H1 (cell line): ENCODE results near the gene ODC1. TPM values are rescaled to one million over a fixed set of nuclear protein-coding genes. Genes with fewer than 3 reads are reported as not detected.

Experiments
- CTCF ChIA-PET: fragments of 300-600 bp; sonication (Branson Sonifier 250); formaldehyde crosslinking; loops from one replicate; lab custom pipeline; 2021; ENCODE audit not compliant: partially characterized antibody; lab: Charles Lee
- POLR2A ChIA-PET: fragments of 300-600 bp; sonication (Branson Sonifier 250); formaldehyde crosslinking; loops from one replicate; lab custom pipeline; 2021; ENCODE audit warnings: inconsistent platforms; ENCODE audit not compliant: partially characterized antibody; lab: Charles Lee
- DNase-seq, 2 experiments: peaks; one replicate each; pipeline versions ENCODE4 v3.0.0 to v3.0.0-alpha.2; 2010 to 2022; ENCODE audit warnings: low spot score in 2 of 2, low read depth in 1 of 2, mixed read lengths in 1 of 2
- FAIRE-seq: peaks from 2 replicates; lab custom pipeline; 2011; peaks lifted over from hg19 to GRCh38; lab: Jason Lieb, UNC
- H2AFZ ChIP-seq: 2 replicates; pipeline ENCODE4 v1.8.1; 2012; ENCODE audit warnings: low read length, inconsistent platforms
- H2AK5ac ChIP-seq: 2 replicates; pipeline ENCODE4 v1.6.1; 2013; ENCODE audit warnings: low read depth, low read length
- H2BK120ac ChIP-seq: replicated peaks from 2 replicates; pipeline ENCODE3; 2013; ENCODE audit warnings: low read depth, low read length, inconsistent platforms
- H2BK12ac ChIP-seq: 2 replicates; pipeline ENCODE4 v1.6.1; 2013; ENCODE audit warnings: low read depth, low read length
- H2BK15ac ChIP-seq: 2 replicates; pipeline ENCODE4 v1.6.1; 2013; ENCODE audit warnings: low read length
- H2BK20ac ChIP-seq: 2 replicates; pipeline ENCODE4 v1.6.1; 2013; ENCODE audit warnings: low read length
- H2BK5ac ChIP-seq: 2 replicates; pipeline ENCODE4 v1.6.1; 2013; ENCODE audit warnings: low read depth, low read length
- H3K14ac ChIP-seq: 2 replicates; pipeline ENCODE4 v1.6.1; 2013; ENCODE audit warnings: inconsistent platforms; ENCODE audit not compliant: insufficient read length
- H3K18ac ChIP-seq: 2 replicates; pipeline ENCODE4 v1.6.1; 2013; ENCODE audit warnings: low read length; ENCODE audit errors: extremely low read depth
- H3K23ac ChIP-seq: 2 replicates; pipeline ENCODE4 v1.6.1; 2013; ENCODE audit warnings: inconsistent platforms; ENCODE audit not compliant: insufficient read length
- H3K23me2 ChIP-seq: 2 replicates; pipeline ENCODE4 v1.6.1; 2013; ENCODE audit warnings: low read depth, low read length
- H3K27ac ChIP-seq: 2 replicates; pipeline ENCODE4 v1.6.1; 2011; ENCODE audit warnings: low read depth, low read length, inconsistent platforms
- H3K27me3 ChIP-seq, 4 experiments: replicated peaks in 1 of 4; 1 replicate in 1 of 4; 2 replicates in 3 of 4; pipeline versions ENCODE4 v1.6.1 to v1.8.1; 2011 to 2013; ENCODE audit warnings: low read length in 3 of 4, mild to moderate bottlenecking in 3 of 4, inconsistent platforms in 2 of 4, mixed read lengths in 2 of 4, moderate library complexity in 1 of 4; ENCODE audit not compliant: control insufficient read depth in 3 of 4, insufficient read depth in 3 of 4; ENCODE audit errors: extremely low read depth in 1 of 4
- H3K36me3 ChIP-seq, 4 experiments: 2 replicates each; pipeline versions ENCODE4 v1.6.1 to v1.8.1; 2011 to 2013; ENCODE audit warnings: mild to moderate bottlenecking in 4 of 4, low read length in 3 of 4, moderate library complexity in 2 of 4, control low read depth in 1 of 4, inconsistent platforms in 1 of 4; ENCODE audit not compliant: insufficient read depth in 4 of 4, control insufficient read depth in 2 of 4
- H3K4ac ChIP-seq: replicated peaks from 2 replicates; pipeline ENCODE3; 2013; ENCODE audit warnings: low read length, low read depth, mixed read lengths, inconsistent platforms; ENCODE audit not compliant: insufficient read length
- H3K4me1 ChIP-seq, 4 experiments: replicated peaks in 1 of 4; 1 replicate in 1 of 4; 2 replicates in 3 of 4; pipeline versions ENCODE4 v1.6.1 to v1.8.1; 2011 to 2013; ENCODE audit warnings: low read length in 3 of 4, inconsistent platforms in 2 of 4, mixed read lengths in 1 of 4; ENCODE audit not compliant: insufficient read depth in 4 of 4, control insufficient read depth in 3 of 4
- H3K4me2 ChIP-seq, 2 experiments: 2 replicates each; pipeline versions ENCODE4 v1.6.1 to v1.8.1; 2011 to 2013; ENCODE audit warnings: low read depth in 2 of 2, low read length in 2 of 2, control low read depth in 1 of 2, inconsistent platforms in 1 of 2, mild to moderate bottlenecking in 1 of 2; ENCODE audit not compliant: insufficient read depth in 1 of 2
- H3K4me3 ChIP-seq, 4 experiments: fragments of 200-600, 300-600 bp in 1 of 4; sonication (generic), shearing (Covaris generic), sonication (Bioruptor Twin) in 1 of 4; 2 replicates each; pipeline versions ENCODE4 v1.5.1 to v1.8.1; 2011 to 2016; ENCODE audit warnings: low read length in 4 of 4, low read depth in 3 of 4, control low read depth in 2 of 4, inconsistent platforms in 2 of 4, mild to moderate bottlenecking in 2 of 4, mixed read lengths in 1 of 4, moderate library complexity in 1 of 4; ENCODE audit not compliant: insufficient read depth in 2 of 4; ENCODE audit errors: extremely low read depth in 1 of 4
- H3K56ac ChIP-seq: replicated peaks from 2 replicates; pipeline ENCODE3; 2013; ENCODE audit warnings: low read depth, mild to moderate bottlenecking, mixed read lengths, low read length, inconsistent platforms; ENCODE audit not compliant: insufficient read length
- H3K79me1 ChIP-seq: 2 replicates; pipeline ENCODE4 v1.6.1; 2013; ENCODE audit warnings: low read depth, low read length, control low read depth
- H3K79me2 ChIP-seq, 2 experiments: 2 replicates each; pipeline versions ENCODE4 v1.6.1 to v1.8.1; 2012 to 2013; ENCODE audit warnings: low read length in 2 of 2, mild to moderate bottlenecking in 2 of 2, inconsistent platforms in 1 of 2; ENCODE audit not compliant: insufficient read depth in 2 of 2, control insufficient read depth in 1 of 2
- H3K9ac ChIP-seq, 4 experiments: replicated peaks in 1 of 4; 1 replicate in 1 of 4; 2 replicates in 3 of 4; pipeline versions ENCODE4 v1.6.1 to v1.8.1; 2011 to 2013; ENCODE audit warnings: low read depth in 3 of 4, low read length in 3 of 4, control low read depth in 2 of 4, mild to moderate bottlenecking in 2 of 4, moderate library complexity in 2 of 4, inconsistent platforms in 1 of 4; ENCODE audit errors: extremely low read depth in 1 of 4
- H3K9me3 ChIP-seq, 2 experiments: 2 replicates each; pipeline versions ENCODE4 v1.6.1 to v1.8.1; 2012 to 2013; ENCODE audit warnings: mild to moderate bottlenecking in 2 of 2, moderate library complexity in 2 of 2, control low read depth in 1 of 2, inconsistent platforms in 1 of 2, low read depth in 1 of 2, low read length in 1 of 2, mixed read lengths in 1 of 2; ENCODE audit not compliant: insufficient read depth in 2 of 2
- H4K20me1 ChIP-seq, 2 experiments: replicated peaks in 1 of 2; 2 replicates each; pipeline versions ENCODE3 to v1.8.1; 2011 to 2013; ENCODE audit warnings: inconsistent platforms in 2 of 2, low read length in 2 of 2, mild to moderate bottlenecking in 1 of 2; ENCODE audit not compliant: insufficient read depth in 2 of 2, control insufficient read depth in 1 of 2
- H4K5ac ChIP-seq: 2 replicates; pipeline ENCODE4 v1.6.1; 2013; ENCODE audit warnings: low read length, low read depth, mixed read lengths, inconsistent platforms; ENCODE audit not compliant: insufficient read length
- H4K8ac ChIP-seq: 2 replicates; pipeline ENCODE4 v1.8.0; 2013; ENCODE audit warnings: mild to moderate bottlenecking, moderate library complexity, low read length, inconsistent platforms; ENCODE audit not compliant: insufficient read depth; ENCODE audit errors: extremely low read depth
- H4K91ac ChIP-seq: replicated peaks from 2 replicates; pipeline ENCODE3; 2013; ENCODE audit warnings: low read length, mixed read lengths, inconsistent platforms; ENCODE audit not compliant: insufficient read length
- ATF3 ChIP-seq: IDR thresholded peaks from 2 replicates; pipeline ENCODE4 v1.6.1; 2011; ENCODE audit warnings: low read depth, mild to moderate bottlenecking, low read length; ENCODE audit not compliant: insufficient read depth
- CTBP2 ChIP-seq: IDR thresholded peaks from 2 replicates; pipeline ENCODE4 v1.7.0; 2011; ENCODE audit warnings: borderline replicate concordance, mild to moderate bottlenecking, moderate library complexity, mixed read lengths, low read length; ENCODE audit not compliant: insufficient read depth, insufficient read length
- EGR1 ChIP-seq: IDR thresholded peaks from 2 replicates; pipeline ENCODE4 v1.6.1; 2011; ENCODE audit warnings: low read depth, low read length, borderline replicate concordance
- EZH2 ChIP-seq: fragments of 200-600 bp; sonication (generic); IDR thresholded peaks from 2 replicates; pipeline ENCODE4 v1.7.1; 2012; ENCODE audit warnings: low read depth, mild to moderate bottlenecking, moderate library complexity, low read length, inconsistent platforms; ENCODE audit not compliant: severe bottlenecking
- POLR2A ChIP-seq, 2 experiments: IDR thresholded peaks; 1 replicate in 1 of 2; 2 replicates in 1 of 2; pipeline ENCODE4 v1.6.1; 2011; ENCODE audit warnings: low read depth in 2 of 2, low read length in 2 of 2, mild to moderate bottlenecking in 2 of 2; ENCODE audit errors: control extremely low read depth in 1 of 2
- TAF1 ChIP-seq: IDR thresholded peaks from 2 replicates; pipeline ENCODE4 v1.6.1; 2011; ENCODE audit warnings: mild to moderate bottlenecking, low read depth, low read length
- WGBS, 2 experiments: shearing (Covaris generic) in 1 of 2; methylation state at CpG; one replicate each; pipeline versions ENCODE4 v1.1.6 to v1.1.7; 2013 to 2015; ENCODE audit warnings: low lambda C conversion rate in 2 of 2, mixed read lengths in 2 of 2, inconsistent platforms in 1 of 2, low coverage in 1 of 2, missing lambda C conversion rate in 1 of 2; ENCODE audit not compliant: insufficient replicate concordance in 2 of 2, insufficient coverage in 1 of 2, insufficient read length in 1 of 2; ENCODE audit errors: extremely low coverage in 1 of 2, missing lambda C conversion rate in 1 of 2; 5-methylcytosine and 5-hydroxymethylcytosine counted together
- polyA plus RNA-seq, 7 experiments: library from polyadenylated mRNA; depleted of rRNA in 3 of 7; stranded (reverse) in 5 of 7; unstranded in 2 of 7; fragments of >200 nt in 5 of 7; fragments of 200-250 nt in 2 of 7; gene quantifications; 1 replicate in 5 of 7; 2 replicates in 1 of 7; 4 replicates in 1 of 7; pipeline versions ENCODE4 v1.2.1 to v1.2.3, GENCODE V29; 2011 to 2013; ENCODE audit warnings: missing spikeins in 2 of 7, mixed read lengths in 2 of 7
- total RNA-seq: library from RNA; stranded (reverse); fragmentation: NEBNext Ultra II Directional; extraction: Animal tissue kit (Norgen Biotek cat#: 25700); gene quantifications from 2 replicates; pipeline ENCODE4 v1.2.1, GENCODE V29; 2021

The ODC1 gene
- total and polyA plus RNA-seq, 2 of the 8 experiments (the other 6 are each of a cell fraction or from before 2014, with no cell fraction given) = 57.2 to 76.7 TPM

GRCh38 chr2:10452312-10452711, 4.2 kb upstream of the ODC1 start:
- H3K4me2 ChIP-seq = no peak overlapping the region
- no peaks in the 10 kb centered on the region for H3K36me3 ChIP-seq
- no peak for TF ChIP-seq POLR2A (IDR thresholded peaks at IDR 0.05; ENCODE audit: control extremely low read depth in 1 of 2, low read depth in 2 of 2, low read length in 2 of 2)
- no peak for TF ChIP-seq ATF3
- TF ChIP-seq TAF1 = no peak
- no peak for TF ChIP-seq EGR1
- no peak for TF ChIP-seq EZH2
- TF ChIP-seq CTBP2 = no peak

More at GRCh38 chr2:10452312-10452711, 4.2 kb upstream of the ODC1 start:
- no peak overlapping the region for H4K8ac ChIP-seq
- no peak overlapping the region for H3K27ac ChIP-seq
- peaks cover 0 to 2% of the 10 kb centered on the region in 2 experiments; a peak in 2 of 4 replicates for H3K79me2 ChIP-seq
- no peak overlapping the region for H2BK15ac ChIP-seq
- H3K79me1 ChIP-seq = no peaks in the 10 kb centered on the region
- H2BK20ac ChIP-seq = no peak overlapping the region
- H3K23me2 ChIP-seq = peaks cover 4% of the 10 kb centered on the region; the same call in 1 of the 2 replicates
- WGBS, 2 experiments = 94% methylated on average over 2 of the region's 3 CpGs; no CpG with 5 or more reads in 1 of the 2 experiments
- no peak overlapping the region for H3K4ac ChIP-seq
- no peak overlapping the region for H3K14ac ChIP-seq
- H4K5ac ChIP-seq = no peak overlapping the region
- H2AFZ ChIP-seq = no peak overlapping the region
- no peaks in the 10 kb centered on the region for H4K20me1 ChIP-seq
- peaks cover 0 to 21% (median 10%) of the 10 kb centered on the region in 4 experiments; a peak in 5 of 7 replicates for H3K27me3 ChIP-seq
- H3K56ac ChIP-seq = no peak overlapping the region
- DNase-seq = no peak
- no peak overlapping the region for H2BK120ac ChIP-seq
- H3K18ac ChIP-seq = no peak overlapping the region
- H3K23ac ChIP-seq = no peak overlapping the region
- ChIA-PET CTCF (interaction anchor here (0.6 to 1.7 kb wide), 5 partner anchors 20 to 536 kb away, joined by 3 to 5 read pairs (median 4); no protein-coding TSS in a partner anchor), POLR2A (interaction anchor here (0.9 kb wide), 1 partner anchor 227 kb away, joined by 3 read pairs; no protein-coding TSS in a partner anchor)
- no peaks in the 10 kb centered on the region for H3K9me3 ChIP-seq
- FAIRE-seq = no peak
- H3K9ac ChIP-seq = no peak overlapping the region
- peaks cover 0 to 8% (median 3%) of the 10 kb centered on the region in 4 experiments; a peak in 5 of 7 replicates for H3K4me1 ChIP-seq
- H2BK12ac ChIP-seq = no peak overlapping the region
- H4K91ac ChIP-seq = no peak overlapping the region
- no peak overlapping the region for H2AK5ac ChIP-seq
- H2BK5ac ChIP-seq = no peak overlapping the region
- H3K4me3 ChIP-seq = no peak overlapping the region
